Colonic mucosa (tissue), 4 donors: ENCODE data around the gene C1QTNF7. TPM values are rescaled to one million over a fixed set of nuclear protein-coding genes. Genes with fewer than 3 reads are reported as not detected.

Experiments used
- DNase-seq: peaks from one replicate; pipeline ENCODE4 v3.0.0-alpha.2; 2020
- H3K27ac ChIP-seq: fragments of 200-600 bp; one replicate; pipeline ENCODE4 v1.8.0; 2021
- H3K27me3 ChIP-seq: fragments of 200-600 bp; one replicate; pipeline ENCODE4 v1.8.0; 2021
- H3K36me3 ChIP-seq: fragments of 200-600 bp; one replicate; pipeline ENCODE4 v1.8.0; 2021
- H3K4me1 ChIP-seq: fragments of 200-600 bp; one replicate; pipeline ENCODE4 v1.8.0; 2021; ENCODE audit warnings: mild to moderate bottlenecking
- H3K4me3 ChIP-seq: fragments of 200-600 bp; one replicate; pipeline ENCODE4 v1.8.0; 2021
- H3K9ac ChIP-seq, 2 donors: one replicate each; pipeline ENCODE4 v1.7.0; 2013; ENCODE audit warnings: control low read depth in 2 of 2, low read depth in 2 of 2, low read length in 2 of 2
- H3K9me3 ChIP-seq: fragments of 200-600 bp; one replicate; pipeline ENCODE4 v1.8.0; 2021
- intact Hi-C: fragments of 100-400 bp; cut with DNase I; formaldehyde crosslinking; loops from one replicate; pipeline ENCODE4 v1.14.1; 2022
- total RNA-seq, 2 donors: library from RNA; stranded (reverse); fragmentation: NEBNext Ultra II Directional in 1 of 2; extraction: Animal tissue kit (Norgen Biotek cat#: 25700) in 1 of 2; gene quantifications; one replicate each; pipeline ENCODE4 v1.2.1, GENCODE V29; 2021
- TF ChIP-seq, protein P1 (sequence below): fragments of 200-600 bp; IDR thresholded peaks from one replicate; pipeline ENCODE4 v1.8.0; 2022; ENCODE audit warnings: antibody characterized with exemption, mild to moderate bottlenecking
- donor health status: healthy.
- donor health status: DM: no; HTN: no; CAD: no.
- donor health status: DM: no; HTN: no; CAD: no.

C1QTNF7 gene
- total RNA-seq, 2 donors from 2014 or later: 0.94 to 4.2 TPM

DNA sequence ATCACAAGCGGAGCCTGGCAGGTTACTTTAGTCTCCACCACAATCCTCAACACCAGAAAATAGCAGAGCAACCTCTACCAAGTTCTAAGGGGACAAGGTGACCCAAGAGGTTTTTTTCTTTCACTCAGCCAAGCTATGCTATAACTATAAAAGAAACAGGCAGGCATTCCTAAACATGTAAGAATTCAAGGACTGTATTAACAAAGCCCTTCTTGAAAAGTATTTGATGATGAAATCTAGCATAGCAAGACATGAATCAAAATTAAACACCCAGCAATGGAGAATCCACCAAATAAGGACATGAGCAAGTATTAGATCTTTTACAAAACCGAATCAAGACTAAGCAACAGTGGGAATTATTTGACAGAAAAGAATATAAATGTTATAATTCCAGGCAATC lies 25.7 kb upstream of the C1QTNF7 start:
- Histone ChIP-seq H3K27ac (no peak overlapping the region), H3K9ac (no peak overlapping the region), H3K4me3 (no peak overlapping the region), H3K27me3 (no peaks in the 10 kb centered on the region), H3K9me3 (no peaks in the 10 kb centered on the region), H3K36me3 (no peaks in the 10 kb centered on the region), H3K4me1 (no peaks in the 10 kb centered on the region)
- intact Hi-C loops: no loop called here
- DNase-seq: no peak
- TF ChIP-seq, protein P1, sequence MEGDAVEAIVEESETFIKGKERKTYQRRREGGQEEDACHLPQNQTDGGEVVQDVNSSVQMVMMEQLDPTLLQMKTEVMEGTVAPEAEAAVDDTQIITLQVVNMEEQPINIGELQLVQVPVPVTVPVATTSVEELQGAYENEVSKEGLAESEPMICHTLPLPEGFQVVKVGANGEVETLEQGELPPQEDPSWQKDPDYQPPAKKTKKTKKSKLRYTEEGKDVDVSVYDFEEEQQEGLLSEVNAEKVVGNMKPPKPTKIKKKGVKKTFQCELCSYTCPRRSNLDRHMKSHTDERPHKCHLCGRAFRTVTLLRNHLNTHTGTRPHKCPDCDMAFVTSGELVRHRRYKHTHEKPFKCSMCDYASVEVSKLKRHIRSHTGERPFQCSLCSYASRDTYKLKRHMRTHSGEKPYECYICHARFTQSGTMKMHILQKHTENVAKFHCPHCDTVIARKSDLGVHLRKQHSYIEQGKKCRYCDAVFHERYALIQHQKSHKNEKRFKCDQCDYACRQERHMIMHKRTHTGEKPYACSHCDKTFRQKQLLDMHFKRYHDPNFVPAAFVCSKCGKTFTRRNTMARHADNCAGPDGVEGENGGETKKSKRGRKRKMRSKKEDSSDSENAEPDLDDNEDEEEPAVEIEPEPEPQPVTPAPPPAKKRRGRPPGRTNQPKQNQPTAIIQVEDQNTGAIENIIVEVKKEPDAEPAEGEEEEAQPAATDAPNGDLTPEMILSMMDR: no peak

DNA sequence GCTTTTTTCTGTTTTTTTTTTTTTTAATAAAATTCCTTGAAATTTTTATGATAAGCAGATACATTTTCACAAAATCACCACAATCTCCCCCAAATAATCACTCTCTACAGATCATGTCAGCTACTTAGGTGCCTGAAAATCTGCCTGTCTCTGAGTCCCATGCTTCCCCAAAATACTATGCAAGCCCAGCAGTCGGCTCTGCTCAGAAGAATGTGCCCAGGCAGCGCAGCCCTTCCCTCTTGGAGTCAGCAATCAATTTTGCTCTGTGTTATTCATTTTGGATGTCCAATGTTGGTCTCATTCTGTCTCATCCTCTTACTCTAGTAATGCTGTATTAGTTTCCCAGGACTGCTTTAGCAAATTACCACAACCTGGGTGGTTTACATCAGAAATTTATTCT lies 24.9 kb upstream of the C1QTNF7 start:
- Histone ChIP-seq H3K27ac (no peak overlapping the region), H3K9me3 (no peaks in the 10 kb centered on the region), H3K27me3 (no peaks in the 10 kb centered on the region), H3K9ac (no peak overlapping the region), H3K36me3 (no peaks in the 10 kb centered on the region), H3K4me1 (no peaks in the 10 kb centered on the region), H3K4me3 (no peak overlapping the region)
- no peak for DNase-seq
- intact Hi-C loops: no loop called here
- TF ChIP-seq, protein P1: no peak

GRCh38 chr4:15405018-15405417 lies 22.8 kb upstream of the C1QTNF7 start:
- Histone ChIP-seq H3K36me3 (no peaks in the 10 kb centered on the region), H3K4me1 (no peaks in the 10 kb centered on the region), H3K27me3 (no peaks in the 10 kb centered on the region), H3K4me3 (no peak overlapping the region), H3K27ac (no peak overlapping the region), H3K9ac (no peak overlapping the region), H3K9me3 (no peaks in the 10 kb centered on the region)
- TF ChIP-seq, protein P1: no peak
- intact Hi-C loops: no loop called here
- DNase-seq: no peak

DNA sequence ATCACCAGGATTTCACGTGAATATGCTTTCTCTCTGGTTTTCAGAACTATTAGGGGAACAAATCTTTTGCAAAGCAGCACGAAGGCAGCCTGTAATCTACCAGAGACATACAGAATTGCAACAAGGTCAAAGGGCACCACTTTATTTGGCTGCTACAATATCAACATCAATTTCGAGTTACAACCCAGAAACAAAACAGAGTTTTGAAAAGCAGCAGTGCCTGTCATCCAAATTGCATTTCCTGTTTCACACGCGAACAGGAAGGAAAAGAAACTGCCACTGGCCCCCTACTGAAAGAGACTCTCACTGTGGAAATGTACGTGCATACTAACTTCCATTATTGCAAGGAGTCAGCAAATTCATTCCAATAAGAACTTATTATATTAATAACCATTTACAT lies 17.1 kb upstream of the C1QTNF7 start:
- intact Hi-C loops: no loop called here
- Histone ChIP-seq H3K27ac (no peak overlapping the region), H3K27me3 (no peaks in the 10 kb centered on the region), H3K4me3 (no peak overlapping the region), H3K4me1 (peaks cover 6% of the 10 kb centered on the region), H3K9me3 (no peaks in the 10 kb centered on the region), H3K9ac (no peak overlapping the region), H3K36me3 (no peaks in the 10 kb centered on the region)
- DNase-seq: peak; percentile 23
- TF ChIP-seq, protein P1: no peak

DNA sequence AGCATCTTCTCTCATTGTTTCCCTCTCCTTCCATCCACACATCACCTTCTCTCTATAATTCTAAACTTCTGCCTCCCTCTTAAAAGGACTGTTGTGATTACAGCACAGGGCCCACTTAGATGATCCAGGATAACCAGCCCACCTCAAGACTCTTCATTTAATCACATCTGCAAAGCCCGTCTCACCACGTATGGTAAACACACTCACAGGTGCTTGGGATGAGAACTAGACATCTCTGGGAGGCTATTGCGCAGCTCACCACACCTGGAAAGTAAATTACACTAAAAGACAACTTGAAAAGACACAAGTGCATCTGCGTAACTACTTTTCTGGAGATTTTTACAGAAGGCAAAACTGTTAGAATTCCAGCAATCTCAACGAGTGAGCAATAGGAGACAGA lies 15.4 kb upstream of the C1QTNF7 start:
- Histone ChIP-seq H3K4me1 (peaks cover 6% of the 10 kb centered on the region), H3K9ac (no peak overlapping the region), H3K4me3 (no peak overlapping the region), H3K9me3 (no peaks in the 10 kb centered on the region), H3K36me3 (no peaks in the 10 kb centered on the region), H3K27ac (no peak overlapping the region), H3K27me3 (no peaks in the 10 kb centered on the region)
- intact Hi-C loops: no loop called here
- TF ChIP-seq, protein P1: no peak
- DNase-seq: no peak
